Stimulated activated CD4-positive, alpha-beta T cell treated with anti-CD3 and anti-CD28 coated beads, Interleukin-2, amount 100 ng/mL, for 24 hours (primary cell): Measurements from ENCODE around the gene CROCC2.

Source experiments
- DNase-seq, 2 donors: peaks; one replicate each; pipeline ENCODE4 v3.0.0-alpha.2; 2020

The CROCC2 gene

DNA sequence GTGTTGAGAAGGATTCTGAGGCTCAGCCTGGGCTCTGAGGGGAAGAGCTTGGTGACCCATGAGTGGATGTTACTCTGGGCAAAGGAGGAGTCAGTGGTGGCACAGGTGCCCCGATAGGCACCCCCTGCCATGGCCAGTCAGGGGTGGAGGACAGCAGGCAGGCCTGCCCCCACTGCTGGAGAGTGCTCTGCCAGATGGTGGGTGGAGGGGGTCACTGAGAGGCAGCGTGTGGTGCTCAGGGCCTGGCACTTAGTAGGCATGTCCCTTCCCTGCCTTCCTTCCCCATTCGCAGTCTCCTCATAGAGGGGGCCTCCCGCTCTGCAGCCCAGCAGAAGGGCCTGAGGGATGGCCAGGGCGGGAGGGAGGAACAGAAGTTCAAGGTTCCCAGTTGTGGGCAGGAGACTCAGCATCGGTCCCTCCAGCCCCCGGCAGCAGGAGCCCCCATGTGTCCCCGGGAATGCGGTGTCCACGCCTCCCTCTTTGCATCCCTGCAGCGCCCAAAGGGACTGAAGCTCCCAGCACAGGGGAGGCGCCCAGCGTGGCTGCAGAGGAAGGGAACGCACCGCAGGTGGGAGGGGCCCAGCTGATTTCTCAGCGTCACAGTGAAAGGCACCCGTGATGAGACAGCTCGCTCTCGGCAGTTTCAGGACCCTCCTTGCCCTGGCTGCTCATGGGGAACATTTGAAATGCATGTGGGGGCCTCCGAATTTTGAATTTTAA lies 86.6 kb downstream of the CROCC2 start:
- peak in 1 of 2 donors; percentile 26 for DNase-seq

DNA sequence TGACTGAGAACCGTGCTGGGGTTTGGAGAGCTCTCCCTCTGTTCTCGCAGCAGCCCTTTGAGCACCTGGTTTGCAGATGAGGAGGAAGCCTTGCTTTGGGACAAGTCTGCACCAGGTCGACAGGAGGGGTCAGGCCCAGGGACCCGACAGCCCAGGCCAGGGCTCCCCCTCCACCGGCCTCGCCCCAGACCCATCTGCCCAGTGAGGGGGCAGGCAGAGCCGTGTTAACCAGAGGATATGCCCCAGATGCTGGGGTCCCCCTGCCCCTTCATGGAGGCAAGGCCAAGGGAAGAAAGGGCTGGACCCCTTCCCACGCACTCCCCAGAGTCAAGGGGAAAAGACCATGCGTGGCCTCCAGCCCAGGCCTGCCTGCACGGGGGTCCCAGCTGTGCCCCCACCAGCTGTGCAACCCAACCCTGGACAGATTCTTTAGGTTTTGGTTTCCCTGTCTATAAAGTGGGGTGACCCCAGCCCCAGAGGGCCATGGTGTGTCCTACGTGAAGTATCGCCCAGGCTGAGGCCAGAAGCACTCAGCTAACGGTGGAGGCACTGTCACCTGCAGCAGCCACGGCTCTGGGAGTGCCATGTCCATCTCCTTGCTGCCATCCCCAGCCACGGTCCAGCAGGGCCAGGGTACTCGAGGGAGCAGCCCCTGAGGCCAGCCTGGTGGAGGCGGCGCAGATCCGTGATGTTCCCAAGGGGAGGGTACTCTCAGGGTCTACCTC lies 87.5 kb downstream of the CROCC2 start:
- DNase-seq, result no peak

GRCh38 chr2:240994171-240994896 lies 88.2 kb downstream of the CROCC2 start:
- DNase-seq, result no peak

DNA sequence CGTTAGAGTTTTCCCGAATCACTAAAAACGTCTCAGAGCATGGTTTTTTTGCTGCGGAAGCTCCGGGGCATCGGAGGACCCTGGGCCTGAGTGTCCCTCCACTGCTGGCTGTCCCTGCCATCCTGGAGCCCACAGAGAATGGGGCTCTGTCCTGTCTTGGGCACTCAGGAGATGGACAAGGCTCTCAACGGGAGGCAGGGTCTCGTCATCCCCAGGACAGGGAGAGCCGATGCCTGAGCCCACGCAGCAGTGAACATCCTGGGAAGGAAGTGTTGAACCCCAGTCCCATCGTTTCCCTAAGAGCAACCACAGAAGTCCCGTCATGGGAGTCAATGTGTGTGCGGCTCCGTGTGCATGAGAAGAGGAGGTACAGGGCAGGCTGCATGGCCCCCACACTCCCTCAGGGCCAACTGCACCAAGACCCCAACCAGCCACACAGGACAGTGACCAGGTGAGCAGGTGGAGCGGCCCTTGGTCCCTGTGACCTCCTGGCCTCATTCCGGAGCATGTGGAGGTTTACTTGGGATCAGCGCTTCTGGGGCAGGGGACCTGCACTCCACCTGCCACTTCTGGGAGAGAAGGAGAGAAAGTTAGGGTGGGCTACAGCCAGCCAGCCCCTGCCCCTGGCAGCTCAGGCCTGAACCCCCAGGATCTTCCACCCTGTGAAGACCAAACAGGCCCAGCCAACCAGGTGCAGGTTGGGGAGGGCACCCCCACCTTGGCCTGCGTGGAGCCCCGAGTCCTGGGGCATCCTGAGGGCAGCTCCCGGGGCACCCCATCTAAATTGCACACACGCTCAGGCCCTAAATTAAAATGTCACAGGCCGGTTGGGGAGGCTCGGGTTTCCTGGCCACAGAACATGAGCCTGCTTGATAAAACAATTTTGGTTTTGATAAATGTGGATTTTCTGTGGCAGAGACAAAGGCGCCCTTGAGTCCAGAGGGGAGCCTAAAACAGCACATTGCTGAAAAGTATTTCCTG lies 89.2 kb downstream of the CROCC2 start:
- no peak for DNase-seq

GRCh38 chr2:240996161-240996833 lies 90.2 kb downstream of the CROCC2 start:
- DNase-seq, result no peak

DNA sequence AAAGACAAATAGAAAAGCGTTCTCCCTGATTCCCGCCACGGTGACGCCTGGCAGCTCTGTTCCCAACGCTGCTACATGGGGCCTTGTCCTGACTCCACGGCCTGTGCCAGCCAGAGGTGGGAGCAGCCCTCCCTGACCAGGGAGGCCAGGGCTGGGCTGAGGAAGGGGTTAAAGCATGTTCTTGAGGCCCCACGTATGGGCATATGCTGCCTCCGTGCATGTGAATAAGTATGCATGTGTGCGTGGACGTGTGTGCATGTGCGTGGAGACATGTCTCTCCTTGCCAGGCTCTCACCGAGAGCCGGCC lies 90.7 kb downstream of the CROCC2 start:
- DNase-seq, result no peak

- DNase-seq, result no peak
Measured at GRCh38 chr2:240997141-240997855, 91.2 kb downstream of the CROCC2 start.

GRCh38 chr2:240997856-240998705 lies 91.9 kb downstream of the CROCC2 start, which contains the start of gene SNED1:
Gene SNED1, plus strand, starts transcription at chr2:240998618. Its CDS starts 220 bp downstream, at chr2:240998838.
- DNase-seq, result peak; percentile 46 to 70

GRCh38 chr2:240998706-240998994 lies 92.5 kb downstream of the CROCC2 start:
- DNase-seq, result no peak

DNA sequence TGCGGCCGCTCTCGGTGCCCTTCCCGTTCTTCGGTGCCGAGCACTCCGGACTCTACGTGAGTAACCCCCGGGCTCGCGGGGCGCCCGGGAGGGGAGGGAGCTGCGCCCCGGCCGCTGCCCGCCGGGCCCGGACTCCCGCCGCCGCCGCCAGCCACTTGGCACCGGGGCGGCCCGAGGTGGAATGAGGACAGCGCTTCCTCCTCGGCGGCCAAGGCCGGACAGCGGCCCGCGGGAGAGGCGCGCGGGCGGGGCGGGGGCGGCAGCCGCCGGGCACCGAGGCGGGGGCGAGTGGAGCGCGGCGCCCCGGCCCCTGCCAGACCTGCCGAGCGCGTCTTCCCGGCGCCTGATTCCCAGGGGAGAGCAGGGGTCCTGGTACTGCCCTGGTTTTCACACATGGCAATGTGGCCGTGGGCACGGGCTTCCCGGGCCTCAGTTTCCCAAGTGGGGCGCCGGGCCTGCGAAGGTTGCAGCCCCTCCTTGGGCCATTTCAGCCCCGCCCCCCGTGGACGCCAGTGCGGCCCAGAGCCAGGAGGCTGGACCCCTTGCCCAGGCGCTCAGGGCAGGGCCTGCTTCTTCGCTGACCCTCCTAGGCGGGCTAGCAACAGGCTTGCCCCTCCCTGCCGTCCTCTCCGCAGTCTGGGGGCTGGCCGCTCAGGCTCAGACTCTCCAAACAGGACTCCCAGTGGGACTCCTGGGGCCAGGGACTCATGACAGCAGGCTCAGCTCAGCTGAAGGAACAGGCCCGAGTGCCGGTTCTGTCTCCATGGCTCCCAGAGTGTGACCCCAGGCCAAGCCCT lies 93.1 kb downstream of the CROCC2 start:
- DNase-seq, result peak in 1 of 2 donors; percentile 16

- peak in 1 of 2 donors; percentile 15 for DNase-seq
Measured at GRCh38 chr2:240999873-241000541, 93.9 kb downstream of the CROCC2 start.

DNA sequence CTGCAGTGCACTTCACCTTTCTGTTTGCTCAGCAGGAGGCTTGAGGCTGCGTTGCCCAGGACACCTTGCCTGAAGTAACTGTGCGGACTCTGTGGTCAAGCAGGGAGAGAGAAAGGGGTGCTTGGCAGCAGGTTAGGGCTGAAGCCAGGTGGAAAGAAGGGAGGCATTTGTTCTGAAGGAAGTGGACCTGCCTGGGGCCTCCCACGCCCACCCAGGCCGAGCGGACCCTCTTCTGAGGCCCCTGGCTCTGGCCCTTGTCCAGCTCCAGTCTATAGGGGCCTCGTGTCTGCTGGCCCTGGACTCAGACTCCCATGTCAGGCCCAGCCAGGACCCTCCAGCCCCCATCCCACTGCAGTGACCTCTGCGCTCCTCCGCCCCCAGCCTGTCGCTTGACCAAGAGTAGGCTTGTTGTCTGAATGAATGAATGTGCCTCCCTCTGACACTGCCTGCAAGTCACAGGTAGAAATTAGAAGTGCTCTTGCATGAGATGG lies 94.7 kb downstream of the CROCC2 start:
- DNase-seq, result peak in 1 of 2 donors; percentile 11

DNA sequence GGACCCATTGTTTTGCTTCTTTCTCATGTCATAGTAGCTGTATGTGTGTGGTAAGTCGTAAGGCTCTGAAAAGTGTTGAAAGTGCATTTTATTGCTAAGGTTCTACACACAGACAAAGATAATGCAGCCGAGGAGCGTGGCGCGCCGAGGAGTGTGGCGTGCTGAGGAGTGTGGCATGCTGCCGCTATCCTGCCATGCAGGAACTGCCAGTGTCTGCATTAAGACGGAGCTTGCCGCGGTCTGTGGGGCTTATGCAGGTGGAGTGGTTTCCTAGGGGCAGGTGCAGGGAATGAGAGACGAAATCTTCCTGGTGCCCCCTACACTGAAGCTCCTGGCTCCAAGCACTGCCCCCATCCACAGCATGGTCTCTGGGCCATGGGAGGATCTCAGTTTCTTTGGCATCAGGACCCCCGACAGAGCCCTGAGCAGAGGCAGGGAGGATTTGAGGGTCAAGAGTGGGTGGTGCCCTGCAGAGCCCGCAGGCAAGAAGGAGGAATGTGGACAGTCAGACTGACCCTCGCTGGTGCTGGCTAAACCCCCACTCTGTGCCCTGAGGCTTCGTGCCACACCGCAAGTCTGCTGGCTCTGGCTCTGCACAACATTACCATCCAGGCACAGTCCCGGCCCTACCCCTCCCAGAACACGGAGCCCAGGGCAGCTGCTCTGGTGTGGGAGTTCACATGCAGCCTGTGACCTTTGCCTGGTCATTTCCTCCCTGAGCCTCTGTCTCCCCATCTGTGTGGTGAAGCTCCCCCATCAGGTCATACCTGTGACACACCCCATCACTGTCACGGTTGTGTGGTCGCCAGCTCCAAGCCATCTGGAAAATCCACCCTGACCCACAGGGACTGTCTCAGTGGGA lies 95.5 kb downstream of the CROCC2 start:
- DNase-seq, result peak in 1 of 2 donors; percentile 14

DNA sequence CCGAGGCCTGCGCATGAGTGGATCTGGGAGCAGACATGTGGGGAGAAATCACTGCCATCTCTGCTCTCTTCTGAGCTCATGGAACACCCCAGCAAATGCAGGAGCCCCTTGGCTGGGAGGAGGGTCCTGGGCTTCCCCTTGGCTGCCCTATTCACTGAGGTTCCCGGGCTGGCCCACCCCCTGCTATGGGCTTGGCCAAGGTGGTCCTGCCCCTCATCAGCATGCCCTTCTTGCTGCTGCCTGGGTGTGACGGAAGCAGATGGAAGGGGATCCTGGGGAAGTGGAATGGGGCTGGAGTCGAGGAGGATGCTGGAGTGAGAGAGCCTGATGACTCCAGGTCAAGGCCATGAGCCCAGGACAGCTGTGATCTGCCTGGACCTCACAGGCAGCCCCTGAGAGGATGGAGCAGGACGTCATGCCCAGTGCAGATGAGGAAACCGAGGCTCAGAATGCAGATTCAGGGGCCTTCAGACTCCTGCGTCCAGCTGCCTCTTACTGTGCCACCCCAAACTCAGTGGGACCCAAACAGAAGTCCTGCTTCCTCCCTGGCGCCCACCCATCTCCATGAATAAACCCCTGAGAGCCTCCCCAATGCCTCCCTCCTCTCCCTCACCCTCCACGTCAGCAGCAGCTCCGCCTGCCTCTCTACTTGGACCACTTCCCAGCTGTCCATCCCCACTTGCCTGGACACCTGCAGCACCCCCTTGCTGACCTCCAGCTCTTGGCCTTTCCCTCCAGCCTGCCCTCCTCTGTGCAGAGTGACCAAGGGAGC lies 96.3 kb downstream of the CROCC2 start:
- peak in 1 of 2 donors; percentile 9 for DNase-seq

DNA sequence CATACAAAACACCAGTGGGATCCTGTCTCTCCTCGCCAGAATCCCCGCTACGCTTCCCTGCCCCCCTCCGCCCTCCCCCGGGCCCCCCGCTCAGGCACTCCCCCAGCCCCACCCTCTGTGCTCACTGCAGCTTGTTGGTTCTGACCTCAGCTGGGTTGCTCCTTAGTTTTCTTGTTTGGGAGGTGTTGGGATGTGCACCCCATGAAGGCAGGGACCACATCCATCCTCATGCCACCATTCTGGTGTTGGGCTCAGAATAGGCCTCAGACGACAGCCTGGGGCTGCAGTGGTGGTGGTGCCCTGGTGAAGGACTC lies 96.9 kb downstream of the CROCC2 start:
- DNase-seq, result no peak

GRCh38 chr2:241003369-241003768 lies 97.2 kb downstream of the CROCC2 start:
- DNase-seq, result peak in 1 of 2 donors; percentile 8
